OCI-LY7 (cell line): ENCODE measurements around the gene TPM4. TPM values are rescaled to one million over a fixed set of nuclear protein-coding genes. Genes with fewer than 3 reads are reported as not detected.

Source experiments
- BruUV-seq: library from RNA; stranded (reverse); fragments of 400-500 nt; replicated peaks from 2 replicates; lab custom pipeline; 2021; lab: Mats Ljungman, UMichigan
- CTCF ChIA-PET: fragments of 300-600 bp; sonication (Branson Sonifier 250); formaldehyde crosslinking; loops from one replicate; lab custom pipeline; 2022; ENCODE audit warnings: antibody characterized with exemption; ENCODE audit not compliant: unreplicated experiment; lab: Charles Lee
- POLR2A ChIA-PET: fragments of 300-600 bp; sonication (Branson Sonifier 250); formaldehyde crosslinking; loops from one replicate; lab custom pipeline; 2022; ENCODE audit warnings: antibody characterized with exemption; lab: Charles Lee
- DNase-seq: peaks from one replicate; pipeline ENCODE4 v3.0.0-alpha.2; 2015; ENCODE audit warnings: low spot score
- H2AFZ ChIP-seq: fragments of 200-600 bp; sonication (generic), shearing (Covaris generic); 2 replicates; pipeline ENCODE4 v1.6.1; 2014; ENCODE audit warnings: mild to moderate bottlenecking, antibody characterized with exemption, low read length, moderate library complexity
- H3K27ac ChIP-seq: fragments of 200-600 bp; sonication (generic); 2 replicates; pipeline ENCODE4 v1.5.1; 2014; ENCODE audit warnings: mixed run types, low read depth, mild to moderate bottlenecking, moderate library complexity, low read length, inconsistent platforms; ENCODE audit not compliant: poor library complexity, severe bottlenecking
- H3K36me3 ChIP-seq: fragments of 200-600 bp; sonication (generic); 2 replicates; pipeline ENCODE4 v1.6.1; 2014; ENCODE audit warnings: mild to moderate bottlenecking, antibody characterized with exemption, low read length, moderate library complexity, mixed read lengths; ENCODE audit not compliant: insufficient read depth
- H3K4me1 ChIP-seq: fragments of 200-600 bp; sonication (generic); 2 replicates; pipeline ENCODE4 v1.5.1; 2014; ENCODE audit warnings: mild to moderate bottlenecking, low read length; ENCODE audit not compliant: insufficient read depth, poor library complexity, severe bottlenecking
- H3K4me2 ChIP-seq: fragments of 200-600 bp; sonication (generic); 2 replicates; pipeline ENCODE4 v1.6.1; 2014; ENCODE audit warnings: mild to moderate bottlenecking, low read length
- H3K4me3 ChIP-seq: fragments of 200-600 bp; sonication (generic); 2 replicates; pipeline ENCODE4 v1.5.1; 2014; ENCODE audit warnings: mild to moderate bottlenecking, low read depth, low read length; ENCODE audit not compliant: poor library complexity, severe bottlenecking
- H3K79me2 ChIP-seq: fragments of 200-600 bp; sonication (generic); 2 replicates; pipeline ENCODE4 v1.6.1; 2016; ENCODE audit warnings: low read depth, mild to moderate bottlenecking, low read length, moderate library complexity, mixed read lengths; ENCODE audit not compliant: insufficient read depth
- H3K9me2 ChIP-seq: fragments of 200-600 bp; sonication (generic); 2 replicates; pipeline ENCODE4 v1.6.1; 2016; ENCODE audit warnings: mild to moderate bottlenecking, low read length, mixed read lengths; ENCODE audit not compliant: insufficient read depth
- H3K9me3 ChIP-seq: fragments of 200-600 bp; sonication (generic); 2 replicates; pipeline ENCODE4 v1.6.1; 2014; ENCODE audit warnings: mild to moderate bottlenecking, mixed run types, low read length, mixed read lengths
- H4K20me1 ChIP-seq: fragments of 200-600 bp; sonication (generic); 2 replicates; pipeline ENCODE4 v1.6.1; 2014; ENCODE audit warnings: mild to moderate bottlenecking, antibody characterized with exemption, low read length, moderate library complexity, mixed read lengths; ENCODE audit not compliant: insufficient read depth
- CTCF ChIP-seq: fragments of 200-600 bp; sonication (generic); conservative IDR thresholded peaks from 2 replicates; pipeline ENCODE4 v1.5.1; 2014; ENCODE audit warnings: mild to moderate bottlenecking, antibody characterized with exemption, low read length, moderate library complexity, mixed read lengths
- EZH2phosphoT487 ChIP-seq: fragments of 200-600 bp; sonication (generic); IDR thresholded peaks from 2 replicates; pipeline ENCODE4 v1.6.1; 2018; ENCODE audit warnings: low read depth, borderline replicate concordance, mild to moderate bottlenecking, mixed run types, antibody characterized with exemption, low read length, moderate library complexity, mixed read lengths
- intact Hi-C: fragments of 100-400 bp; cut with micrococcal nuclease; formaldehyde crosslinking; loops from one replicate; pipeline ENCODE4 v1.10.0; 2022; ENCODE audit not compliant: unreplicated experiment
- total RNA-seq, 2 experiments: library from RNA; depleted of rRNA in 1 of 2; stranded (reverse); fragments of >200 nt in 1 of 2; shearing (Covaris generic) in 1 of 2; gene quantifications; 2 replicates each; pipeline ENCODE4 v1.2.3, GENCODE V29; 2014 to 2022

TPM4 gene
- total RNA-seq, 2 experiments from 2014 or later, result 98.1 to 111 TPM

- ChIA-PET POLR2A (interaction anchor here (0.6 kb wide), 1 partner anchor 12 kb away, joined by 3 read pairs; no protein-coding TSS in a partner anchor), CTCF (no interaction called here)
- no peak overlapping the region for H2AFZ ChIP-seq
- no peaks in the 10 kb centered on the region for H3K9me3 ChIP-seq
- no peaks in the 10 kb centered on the region for H3K9me2 ChIP-seq
- TF ChIP-seq EZH2phosphoT487 (no peak), CTCF (no peak)
- peaks cover 91% of the 10 kb centered on the region for H3K36me3 ChIP-seq
- no peaks in the 10 kb centered on the region for H4K20me1 ChIP-seq
- intact Hi-C loops, result no loop called here
- H3K79me2 ChIP-seq, result peaks cover 20% of the 10 kb centered on the region
- H3K4me1 ChIP-seq, result peaks cover 37% of the 10 kb centered on the region
- H3K4me3 ChIP-seq, result no peak overlapping the region
- no peak overlapping the region for H3K4me2 ChIP-seq
- no TSS peak for BruUV-seq
- DNase-seq, result no peak
- no peak overlapping the region for H3K27ac ChIP-seq
Observed at GRCh38 chr19:16121967-16122366, 45.7 kb downstream of the TPM4 start.

GRCh38 chr19:16124953-16125352 lies 48.7 kb downstream of the TPM4 start:
- no peaks in the 10 kb centered on the region for H3K9me3 ChIP-seq
- POLR2A ChIA-PET, result no interaction called here
- H3K27ac ChIP-seq, result no peak overlapping the region
- no peak overlapping the region for H2AFZ ChIP-seq
- intact Hi-C loops, result no loop called here
- H4K20me1 ChIP-seq, result no peaks in the 10 kb centered on the region
- H3K79me2 ChIP-seq, result peaks cover 3% of the 10 kb centered on the region; the same call in 1 of the 2 replicates
- H3K4me2 ChIP-seq, result no peak overlapping the region
- no peaks in the 10 kb centered on the region for H3K9me2 ChIP-seq
- no peak for TF ChIP-seq EZH2phosphoT487
- no TSS peak for BruUV-seq
- peaks cover 99% of the 10 kb centered on the region for H3K36me3 ChIP-seq
- no peak overlapping the region for H3K4me3 ChIP-seq
- peaks cover 7% of the 10 kb centered on the region for H3K4me1 ChIP-seq
- CTCF ChIA-PET, result no interaction called here
- no peak for DNase-seq

- Histone ChIP-seq H4K20me1 (no peaks in the 10 kb centered on the region), H3K79me2 (no peaks in the 10 kb centered on the region; the same call in 1 of the 2 replicates), H3K4me1 (no peaks in the 10 kb centered on the region), H3K9me2 (no peaks in the 10 kb centered on the region), H3K9me3 (no peaks in the 10 kb centered on the region), H3K36me3 (peaks cover 99% of the 10 kb centered on the region), H3K27ac (no peak overlapping the region), H3K4me2 (no peak overlapping the region), H3K4me3 (no peak overlapping the region), H2AFZ (no peak overlapping the region)
- ChIA-PET CTCF (no interaction called here), POLR2A (interaction anchor here (0.5 kb wide), 1 partner anchor 120 kb away, joined by 3 read pairs; no protein-coding TSS in a partner anchor)
- no peak for TF ChIP-seq CTCF
- TF ChIP-seq EZH2phosphoT487, result no peak
- no peak for DNase-seq
- intact Hi-C loops, result no loop called here
- no TSS peak for BruUV-seq
Observed at GRCh38 chr19:16125737-16126495, 49.6 kb downstream of the TPM4 start.
